Globus pallidus (tissue), 1 donor: Measurements from ENCODE around the gene TRIM16.
"Not testable (repeated sequence)": the region's sequence is repeated elsewhere in the genome, so short reads cannot be mapped to it uniquely, and the experiment has no call there.

Experiments used
- DNase-seq: peaks from one replicate; pipeline ENCODE4 v3.0.0-alpha.2; 2015; ENCODE audit warnings: low spot score

TRIM16 gene

DNA sequence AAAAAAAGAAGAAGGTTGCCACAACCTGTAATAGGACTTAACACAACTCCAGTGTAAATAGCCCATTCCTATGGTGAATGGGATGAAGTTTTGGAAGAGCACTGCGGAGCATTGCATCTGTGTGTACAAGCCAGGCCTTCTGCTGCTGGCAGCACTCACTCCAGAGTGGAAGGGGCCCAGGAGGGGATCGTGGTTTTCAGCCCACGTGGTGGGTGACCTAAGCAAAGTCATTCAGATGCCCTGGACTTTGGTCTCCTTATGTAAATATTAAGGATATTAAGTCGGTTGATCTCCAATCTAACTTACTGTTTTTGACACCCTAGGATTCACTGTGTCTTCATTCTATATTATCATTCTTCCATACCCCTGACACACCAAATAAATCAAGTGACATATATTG, 67.3 kb downstream of the TRIM16 start:
- not testable (repeated sequence) for DNase-seq

DNA sequence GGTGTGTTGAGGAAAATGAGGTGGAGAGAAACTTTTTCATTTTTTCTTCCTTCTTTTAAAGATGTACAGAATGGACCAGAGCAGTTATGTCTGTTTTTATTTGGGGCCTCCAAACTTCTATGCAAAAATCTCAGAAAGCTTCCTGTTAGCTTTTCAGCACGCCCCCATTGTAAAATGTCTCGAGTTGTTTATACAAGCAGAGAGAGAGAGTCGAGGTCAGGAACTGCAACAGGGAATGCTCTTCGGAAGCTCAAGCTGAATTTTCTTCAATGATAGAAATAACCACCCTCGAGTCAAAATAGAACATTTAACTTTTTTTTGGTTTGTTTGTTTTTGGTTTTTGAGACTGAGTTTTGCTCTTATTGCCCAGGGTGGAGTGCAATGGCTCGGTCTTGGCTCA, 68.3 kb downstream of the TRIM16 start:
- DNase-seq, result not testable (repeated sequence)

DNA sequence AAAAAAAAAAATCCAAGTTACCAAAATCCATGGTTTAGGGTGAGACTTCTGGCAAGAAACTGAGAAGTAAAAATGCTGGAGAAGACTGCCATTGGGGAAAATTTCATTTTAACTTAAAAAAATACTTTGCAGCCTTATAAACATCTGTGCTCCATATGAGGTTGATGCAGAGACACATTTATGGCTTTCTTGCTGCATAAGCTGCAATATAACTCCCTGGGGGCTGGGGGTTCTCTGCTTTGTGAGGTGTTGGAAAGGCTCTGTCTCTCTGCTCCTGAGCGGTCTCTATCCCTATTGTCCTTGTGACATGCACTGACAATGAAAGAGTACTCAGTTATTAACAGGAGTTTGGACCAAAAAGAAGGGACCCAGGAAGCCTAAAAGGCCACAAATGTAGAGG, 71.0 kb downstream of the TRIM16 start:
- not testable (repeated sequence) for DNase-seq

DNA sequence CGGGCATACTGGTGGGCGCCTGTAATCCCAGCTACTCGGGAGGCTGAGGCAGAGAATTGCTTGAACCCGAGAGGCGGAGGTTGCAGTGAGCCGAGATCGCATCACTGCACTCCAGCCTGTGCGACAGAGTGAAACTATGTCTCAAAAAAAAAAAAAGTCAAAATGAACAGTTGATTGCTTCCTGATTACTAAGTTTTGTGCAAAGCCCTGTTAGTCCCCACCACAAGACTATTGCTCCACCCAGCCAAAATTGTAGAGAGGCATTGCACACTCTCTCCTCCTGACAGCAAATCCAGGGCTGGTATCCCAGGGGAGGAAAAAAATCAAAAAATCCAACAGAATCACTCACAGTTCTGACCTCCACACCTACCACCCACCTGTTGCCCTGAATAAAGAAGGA, 91.2 kb downstream of the TRIM16 start:
- DNase-seq, result not testable (repeated sequence)

DNA sequence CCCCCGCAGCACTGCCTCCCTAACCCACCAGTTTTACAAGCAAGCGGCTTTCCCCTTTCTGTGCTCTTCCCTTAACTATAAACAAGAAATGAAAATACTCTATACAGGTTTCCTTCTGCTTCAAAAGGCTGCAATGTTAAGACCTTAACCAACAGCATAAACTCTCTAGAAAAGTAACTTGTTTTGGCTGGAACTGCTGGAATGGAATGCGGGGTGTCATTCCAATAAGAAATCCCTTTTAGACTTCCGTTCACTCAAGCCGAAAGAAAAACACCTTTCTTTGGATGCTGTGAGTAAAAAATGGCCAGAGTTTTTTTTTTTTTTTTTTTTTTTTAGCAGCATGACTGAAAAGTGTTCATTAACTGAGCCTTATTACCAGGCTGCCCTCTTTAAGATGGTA, 92.1 kb downstream of the TRIM16 start:
- DNase-seq, result not testable (repeated sequence)

DNA sequence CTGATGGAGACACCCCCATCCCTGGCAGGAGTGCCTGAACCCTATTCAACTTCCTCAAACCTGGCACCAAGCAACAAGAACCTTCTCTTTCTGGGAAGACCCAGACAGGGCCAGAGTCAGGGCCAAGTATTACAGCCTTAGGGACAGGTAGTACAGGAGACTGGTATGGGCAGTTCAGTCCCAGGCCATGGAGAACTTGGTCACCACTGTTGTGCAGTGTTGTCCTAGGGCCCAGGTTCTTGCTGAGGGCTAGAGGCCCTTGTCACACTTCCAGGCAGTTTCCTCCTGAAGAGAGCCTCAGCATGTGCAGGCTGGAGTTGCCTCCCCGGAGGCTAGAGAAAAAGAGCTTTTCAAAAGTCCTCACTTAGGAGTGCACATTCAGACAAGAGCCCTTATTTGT, 93.3 kb downstream of the TRIM16 start:
- not testable (repeated sequence) for DNase-seq

DNA sequence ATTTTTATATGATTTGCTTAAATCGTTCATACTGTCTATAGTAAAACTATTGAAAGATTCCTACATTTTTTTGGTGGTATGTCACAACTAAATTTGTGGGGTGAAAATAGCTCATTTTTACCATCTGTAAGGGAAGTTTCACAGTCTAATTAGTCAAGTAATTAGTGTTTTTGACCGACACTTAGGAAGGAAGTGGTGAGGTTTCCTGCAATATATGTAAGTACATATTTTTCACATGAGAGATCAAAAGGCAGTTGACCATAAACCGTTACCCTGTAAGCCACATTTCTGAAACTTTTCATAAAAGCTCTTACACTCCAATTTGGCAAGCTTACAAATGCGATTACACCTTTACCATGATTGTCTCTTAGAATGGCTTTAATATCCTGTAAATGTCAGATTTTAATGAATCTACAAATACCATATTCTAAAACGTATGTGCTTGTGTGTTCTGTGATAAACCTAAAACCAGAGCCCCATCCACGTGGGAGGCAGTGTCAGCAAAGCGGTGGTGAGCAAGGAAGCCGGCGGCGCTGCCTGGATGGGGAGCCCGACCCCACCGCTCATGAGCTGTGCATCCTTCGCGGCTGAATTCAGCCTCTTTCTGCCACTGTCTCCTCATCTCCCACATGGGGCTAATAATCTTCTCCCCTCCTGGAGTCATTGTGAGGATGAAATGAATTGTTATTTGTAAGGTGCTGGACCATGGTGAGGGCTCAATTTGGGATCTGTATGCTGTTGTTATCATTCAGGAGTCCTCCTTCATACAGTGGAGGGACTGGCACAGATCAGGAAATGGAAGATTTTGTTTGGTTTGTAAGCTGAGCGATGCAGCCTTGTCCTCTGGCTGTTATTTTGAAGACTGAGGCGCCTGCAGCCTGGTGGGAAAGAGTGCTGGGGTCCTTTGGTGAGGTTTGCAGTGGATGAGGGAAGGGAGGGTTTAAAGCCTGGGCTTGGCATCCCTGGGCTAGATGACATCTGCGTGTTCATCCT, 94.3 kb downstream of the TRIM16 start:
- DNase-seq, result not testable (repeated sequence)

DNA sequence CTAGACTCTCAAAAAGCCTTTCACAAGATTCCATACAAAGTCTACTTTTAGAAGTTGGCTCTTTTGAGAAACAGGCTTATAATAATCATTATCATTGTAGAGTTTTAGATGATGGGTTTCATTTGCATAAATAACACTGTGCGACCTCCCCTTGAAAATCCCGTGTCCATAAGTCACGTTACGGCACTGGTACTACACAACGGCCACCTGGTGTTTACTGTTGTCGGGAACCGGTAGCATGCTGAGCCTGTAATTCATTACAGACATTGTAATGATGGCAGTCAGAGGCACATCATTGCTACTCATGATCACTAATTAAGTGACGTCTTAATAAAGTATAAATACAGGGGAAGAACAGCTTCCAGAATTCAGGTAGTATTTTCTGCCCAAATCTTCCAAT, 96.1 kb downstream of the TRIM16 start:
- not testable (repeated sequence) for DNase-seq

DNA sequence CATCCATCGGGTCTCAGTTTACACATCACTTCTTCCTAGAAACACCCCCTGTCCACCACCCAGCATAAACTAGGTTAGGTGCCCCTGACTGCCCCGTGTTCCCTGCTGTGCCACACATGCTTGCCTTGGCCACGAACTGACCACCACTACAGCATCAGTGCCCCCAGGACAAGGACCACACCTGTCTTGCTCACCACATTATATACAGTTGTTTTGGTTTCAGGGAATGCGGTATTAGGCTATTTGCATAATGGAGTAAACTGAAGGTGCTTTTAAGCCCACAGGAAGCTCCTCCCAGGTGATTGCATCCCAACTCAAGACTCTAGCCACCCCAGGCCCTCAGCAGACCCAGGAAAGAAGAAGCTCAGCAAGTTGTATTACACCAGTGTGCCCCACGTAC, 100.8 kb downstream of the TRIM16 start:
- not testable (repeated sequence) for DNase-seq

DNA sequence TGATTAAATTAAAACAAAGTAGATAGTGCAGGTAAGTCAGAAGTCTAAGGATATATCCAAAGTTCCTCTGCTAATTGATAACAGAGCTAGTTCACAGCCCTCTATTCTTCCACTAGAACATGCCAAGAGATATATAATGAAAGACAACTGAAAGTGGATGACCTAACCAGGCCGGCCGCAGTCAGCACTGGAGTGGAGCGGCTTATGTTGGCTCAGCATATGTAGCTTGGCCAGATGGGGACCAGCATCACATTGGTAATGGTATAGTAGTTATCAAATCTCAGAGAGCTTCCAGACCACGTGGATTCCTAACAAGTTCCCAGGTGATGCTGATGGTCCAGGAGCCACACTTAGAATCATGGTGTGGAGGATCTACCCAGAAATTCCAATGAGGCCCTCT, 102.6 kb downstream of the TRIM16 start:
- not testable (repeated sequence) for DNase-seq
